Upper lobe of left lung (tissue), 4 donors: ENCODE data around the gene EP300.

Source experiments
- EP300 ChIP-seq, 4 donors: sonication (generic); formaldehyde crosslinking; IDR thresholded peaks; one replicate each; pipeline ENCODE4 v1.5.1; 2017; ENCODE audit warnings: antibody characterized with exemption in 4 of 4, control low read depth in 2 of 4
- POLR2A ChIP-seq, 4 donors: fragments of 450-650 bp; IDR thresholded peaks; one replicate each; pipeline ENCODE4 v1.5.1; 2016 to 2017; ENCODE audit warnings: antibody characterized with exemption in 4 of 4, mild to moderate bottlenecking in 2 of 4
- POLR2AphosphoS5 ChIP-seq, 2 donors: sonication (generic); formaldehyde crosslinking; IDR thresholded peaks; one replicate each; pipeline ENCODE4 v1.5.1; 2017; ENCODE audit warnings: antibody characterized with exemption in 2 of 2
- TF ChIP-seq, protein P1 (sequence below), 6 experiments: fragments of 450-650 bp in 4 of 6; fragments of 200-600 bp in 2 of 6; sonication (generic) in 2 of 6; IDR thresholded peaks; one replicate each; pipeline ENCODE4 v1.5.1; 2016 to 2019; ENCODE audit warnings: antibody characterized with exemption in 6 of 6

DNA sequence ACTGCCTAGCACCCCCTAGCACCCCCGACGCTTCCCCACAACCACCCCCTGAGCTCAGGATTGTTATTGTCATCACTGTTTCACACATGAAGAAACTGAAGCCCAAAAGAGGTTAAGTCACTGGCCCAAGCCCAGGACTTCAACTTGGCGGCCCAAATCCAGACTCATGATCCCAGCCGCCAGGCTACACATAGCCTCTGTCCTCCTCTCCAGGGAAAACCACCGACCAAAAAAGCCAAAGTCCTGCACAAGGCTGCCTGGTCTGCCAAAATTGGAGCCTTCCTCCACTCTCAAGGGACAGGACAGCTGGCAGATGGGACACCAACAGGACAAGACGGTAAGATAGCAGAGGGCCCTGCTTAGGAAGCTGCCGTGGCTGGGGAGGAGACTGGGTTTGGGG lies 123.5 kb downstream of the EP300 start:
- TF ChIP-seq, protein P1, sequence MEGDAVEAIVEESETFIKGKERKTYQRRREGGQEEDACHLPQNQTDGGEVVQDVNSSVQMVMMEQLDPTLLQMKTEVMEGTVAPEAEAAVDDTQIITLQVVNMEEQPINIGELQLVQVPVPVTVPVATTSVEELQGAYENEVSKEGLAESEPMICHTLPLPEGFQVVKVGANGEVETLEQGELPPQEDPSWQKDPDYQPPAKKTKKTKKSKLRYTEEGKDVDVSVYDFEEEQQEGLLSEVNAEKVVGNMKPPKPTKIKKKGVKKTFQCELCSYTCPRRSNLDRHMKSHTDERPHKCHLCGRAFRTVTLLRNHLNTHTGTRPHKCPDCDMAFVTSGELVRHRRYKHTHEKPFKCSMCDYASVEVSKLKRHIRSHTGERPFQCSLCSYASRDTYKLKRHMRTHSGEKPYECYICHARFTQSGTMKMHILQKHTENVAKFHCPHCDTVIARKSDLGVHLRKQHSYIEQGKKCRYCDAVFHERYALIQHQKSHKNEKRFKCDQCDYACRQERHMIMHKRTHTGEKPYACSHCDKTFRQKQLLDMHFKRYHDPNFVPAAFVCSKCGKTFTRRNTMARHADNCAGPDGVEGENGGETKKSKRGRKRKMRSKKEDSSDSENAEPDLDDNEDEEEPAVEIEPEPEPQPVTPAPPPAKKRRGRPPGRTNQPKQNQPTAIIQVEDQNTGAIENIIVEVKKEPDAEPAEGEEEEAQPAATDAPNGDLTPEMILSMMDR (IDR thresholded peaks at IDR 0.05), result no peak
- no peak for TF ChIP-seq EP300 (IDR thresholded peaks at IDR 0.05)
- no peak for TF ChIP-seq POLR2AphosphoS5 (IDR thresholded peaks at IDR 0.05)
- no peak for TF ChIP-seq POLR2A (IDR thresholded peaks at IDR 0.05)
